Anterior cingulate cortex (tissue), 58 donors: ENCODE measurements around the gene PSMD5.
"Not testable (repeated sequence)": the region's sequence is repeated elsewhere in the genome, so short reads cannot be mapped to it uniquely, and the experiment has no call there.

Source experiments
- DNase-seq, 58 donors: peaks; one replicate each; lab custom pipeline; 2025; lab: John Stamatoyannopoulos, UW

The PSMD5 gene

DNA sequence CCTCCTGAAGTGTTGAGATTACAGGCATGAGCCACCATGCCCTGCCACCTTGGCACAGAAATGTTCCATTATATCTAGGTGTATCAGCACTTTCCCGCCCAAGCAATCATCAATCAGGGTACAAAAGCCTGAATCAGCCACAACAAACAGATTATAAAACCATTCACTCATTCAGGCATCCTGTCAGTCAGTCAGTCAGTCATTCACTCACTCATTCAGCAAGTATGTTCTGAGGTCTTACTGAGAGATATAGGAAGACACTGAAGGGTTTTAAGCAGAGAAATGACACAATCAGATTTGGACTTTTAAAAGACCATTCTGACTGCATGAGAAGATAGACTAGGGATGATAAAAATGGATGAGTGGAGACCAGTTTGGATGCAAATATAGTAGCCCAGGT lies 13.1 kb downstream of the PSMD5 start:
- DNase-seq, result no peak

DNA sequence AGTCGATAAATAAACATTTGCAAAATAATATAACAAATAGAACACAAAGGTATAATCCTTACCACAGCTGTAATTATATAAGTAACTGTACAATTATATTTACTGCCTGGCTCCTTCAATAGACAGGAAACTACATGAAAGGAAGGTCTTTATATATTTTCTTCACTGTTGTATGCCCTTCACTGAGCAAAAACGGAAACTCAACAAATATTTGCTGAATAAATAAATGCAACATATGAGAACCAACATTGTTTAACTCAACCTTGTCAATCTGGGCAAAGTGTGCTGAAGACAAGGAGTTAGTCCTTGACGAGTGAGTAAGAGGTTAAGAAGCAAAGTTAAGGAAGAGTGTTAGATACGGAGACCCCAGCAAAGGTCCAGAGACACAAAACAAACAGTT lies 22.6 kb downstream of the PSMD5 start:
- no peak for DNase-seq

DNA sequence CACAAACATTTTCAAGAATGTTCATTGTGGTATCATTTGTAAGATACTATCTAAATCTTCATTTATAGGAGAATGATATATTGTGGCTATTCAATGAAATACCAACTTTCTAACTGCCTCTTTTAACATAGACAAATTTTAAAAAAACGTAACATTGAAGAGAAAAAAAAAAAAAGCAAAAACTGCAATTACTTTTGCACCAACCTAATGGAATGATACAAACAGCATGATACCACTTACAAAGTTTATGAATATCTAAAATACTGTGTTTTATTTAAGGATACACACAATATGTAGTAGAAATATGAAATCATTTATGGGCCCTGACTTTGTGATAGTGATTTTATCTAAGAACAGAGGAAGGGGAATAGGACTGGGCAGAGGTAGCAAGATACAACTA lies 24.1 kb downstream of the PSMD5 start:
- DNase-seq, result no peak

DNA sequence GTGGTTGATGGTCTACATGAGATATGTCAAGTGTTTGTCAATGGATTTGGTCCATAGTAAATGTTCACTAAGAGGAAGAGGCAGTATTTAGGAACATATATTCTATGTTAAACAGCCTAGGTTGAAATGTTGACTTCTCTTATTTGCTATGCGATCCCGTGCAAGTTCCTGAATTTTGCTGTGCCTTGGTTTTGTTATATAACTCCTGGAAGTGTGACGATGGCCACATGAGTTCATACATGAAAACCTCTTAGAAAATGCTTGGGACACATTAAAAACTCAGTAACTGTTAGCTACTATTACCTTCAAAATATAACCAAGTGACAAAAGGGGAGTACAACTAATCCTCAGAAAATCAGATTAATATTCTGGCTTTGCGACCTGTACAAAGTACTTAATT lies 27.6 kb downstream of the PSMD5 start:
- no peak for DNase-seq

DNA sequence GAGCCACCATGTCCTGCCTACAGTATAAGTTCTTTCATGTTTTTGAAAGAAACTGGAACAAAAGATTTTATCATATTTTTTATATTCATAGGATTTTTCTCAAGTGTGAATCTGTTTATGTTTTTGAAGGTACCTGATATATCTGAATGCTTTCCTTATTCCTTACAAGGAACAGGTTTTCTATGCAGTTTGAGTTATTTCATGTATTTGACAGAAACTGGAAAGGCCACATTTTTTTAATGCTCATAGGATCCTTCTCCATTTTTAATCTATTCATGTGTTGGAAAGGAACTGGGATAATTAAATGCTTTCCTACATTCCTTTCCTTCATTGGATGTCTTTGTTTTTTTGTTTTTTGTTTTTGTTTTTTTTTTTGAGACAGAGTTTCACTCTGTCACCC lies 33.8 kb downstream of the PSMD5 start:
- no peak for DNase-seq

DNA sequence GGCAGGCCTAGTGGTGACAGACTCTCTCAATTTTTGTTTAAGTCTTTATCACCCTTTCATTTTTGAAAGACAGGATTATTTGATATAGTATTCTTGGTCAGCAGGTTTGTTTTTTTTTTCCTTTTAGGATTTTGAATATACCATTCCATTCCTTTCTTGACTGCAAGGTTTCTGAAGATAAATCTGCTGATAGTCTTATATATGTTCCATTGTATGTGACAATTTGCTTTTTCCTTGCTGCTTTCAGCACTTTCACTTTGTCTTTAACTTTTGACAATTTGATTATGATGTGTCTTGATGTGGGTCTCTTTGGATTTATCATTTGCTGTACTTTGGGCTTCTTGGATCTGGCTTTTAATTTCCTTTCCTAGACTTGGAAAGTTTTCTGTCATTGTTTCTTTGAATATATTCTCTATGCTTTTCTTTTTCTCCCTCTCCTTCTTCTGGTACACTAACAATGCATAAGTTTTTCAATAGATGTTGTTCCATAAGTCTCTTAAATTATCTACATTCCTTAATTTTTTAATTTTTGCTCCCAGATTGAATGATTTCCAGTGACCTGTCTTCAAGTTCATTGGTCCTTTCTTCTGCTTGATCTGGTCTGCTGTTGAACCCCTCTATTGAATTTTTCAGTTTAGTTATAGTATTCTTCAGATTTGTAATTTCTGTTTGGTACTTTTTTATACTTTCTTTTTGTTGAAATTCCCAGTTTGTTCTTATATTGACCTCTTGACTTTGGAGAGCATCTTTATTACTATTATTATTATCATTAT lies 34.9 kb downstream of the PSMD5 start:
- no peak for DNase-seq

DNA sequence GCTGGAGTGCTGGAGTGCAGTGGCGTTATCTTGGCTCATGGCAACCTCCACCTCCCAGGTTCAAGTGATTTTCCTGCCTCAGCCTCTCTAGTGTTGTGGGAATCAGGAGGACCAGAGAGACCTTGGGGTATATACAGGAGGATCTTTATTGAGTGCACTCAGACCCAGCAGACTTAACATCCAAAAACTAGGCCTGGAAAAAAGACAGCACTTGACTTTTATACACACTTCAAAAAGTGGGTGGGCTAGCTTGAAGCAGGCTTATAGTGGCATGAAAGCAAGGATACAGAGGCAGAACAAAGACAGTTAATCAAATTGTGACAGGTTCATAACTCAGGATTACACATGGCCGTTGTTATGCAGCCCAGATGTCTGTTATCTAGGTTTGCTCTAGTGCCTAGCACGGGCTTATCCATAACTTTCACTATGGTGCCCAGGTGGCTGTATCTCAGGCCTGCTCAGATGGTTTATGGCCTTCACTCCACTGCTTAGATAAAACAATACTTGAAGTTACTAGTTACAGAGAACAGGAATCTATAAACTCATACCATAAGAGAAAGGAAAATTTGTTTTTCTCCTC lies 37.8 kb downstream of the PSMD5 start:
- DNase-seq, result not testable (repeated sequence)

DNA sequence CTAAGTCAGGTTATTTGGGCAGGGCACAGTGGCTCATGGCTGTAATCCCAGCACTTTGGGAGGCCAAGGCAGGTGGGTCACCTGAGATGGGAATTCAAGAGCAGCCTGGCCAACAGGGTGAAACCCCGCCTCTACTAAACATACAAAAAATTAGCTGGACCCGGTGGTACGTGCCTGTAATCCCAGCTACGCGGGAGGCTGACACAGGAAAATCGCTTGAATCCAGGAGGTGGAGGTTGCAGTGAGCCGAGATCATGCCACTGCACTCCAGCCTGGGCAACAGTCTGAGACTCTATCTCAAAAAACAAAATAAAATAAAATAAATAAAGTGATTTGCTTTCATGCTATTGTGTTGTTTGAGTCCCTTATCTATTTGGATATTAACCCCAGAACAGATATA lies 41.3 kb downstream of the PSMD5 start:
- no peak for DNase-seq

DNA sequence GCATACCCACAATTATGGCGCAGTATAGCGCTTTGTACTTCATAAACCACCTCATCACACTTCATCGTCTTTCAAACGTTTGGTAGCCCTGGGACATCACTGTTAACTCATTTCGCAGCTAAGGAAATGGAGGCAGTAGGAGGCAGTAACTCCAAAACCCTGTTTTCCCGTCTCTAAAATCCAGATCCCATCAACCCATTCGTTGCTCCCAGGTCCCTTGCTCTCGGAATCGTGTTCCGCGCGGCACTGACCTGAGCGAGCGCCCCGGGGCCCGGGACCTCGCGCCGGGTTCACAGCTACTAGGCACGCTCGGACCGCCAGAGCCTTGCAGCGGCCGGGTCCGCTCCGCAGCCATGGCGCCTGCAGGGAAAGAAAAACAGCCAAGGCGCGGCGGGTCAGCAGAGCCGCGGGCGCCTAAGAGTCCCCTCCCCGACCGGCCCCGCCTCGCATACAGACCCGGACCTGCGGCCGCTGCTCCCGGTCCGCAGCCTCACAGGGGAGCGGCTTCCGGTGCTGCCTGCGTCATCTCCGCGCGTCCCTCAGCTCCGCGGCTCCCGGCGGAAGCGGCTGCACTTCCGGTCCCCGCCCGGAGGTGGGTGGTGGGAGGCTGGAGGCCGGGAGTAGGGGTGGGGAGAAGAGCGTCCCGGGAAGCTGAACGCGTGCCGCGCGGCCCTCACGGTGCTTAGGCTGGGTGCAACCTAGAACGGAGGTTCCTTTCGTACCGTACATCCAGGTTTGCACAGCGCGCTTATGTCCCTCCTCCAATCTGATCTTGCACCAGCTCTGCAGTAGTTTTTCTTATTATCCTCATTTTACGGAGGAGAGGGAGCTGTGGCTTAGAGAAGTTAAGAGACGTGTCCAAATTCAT lies 49.6 kb downstream of the PSMD5 start, which contains the start of gene FBXW2:
FBXW2 (minus strand) TSS at position 519 of the 868 bp plus-strand sequence. CDS start 5,158 bp downstream, outside the sequence.
- DNase-seq, result peak; percentile 33 to 94 (median 88)

DNA sequence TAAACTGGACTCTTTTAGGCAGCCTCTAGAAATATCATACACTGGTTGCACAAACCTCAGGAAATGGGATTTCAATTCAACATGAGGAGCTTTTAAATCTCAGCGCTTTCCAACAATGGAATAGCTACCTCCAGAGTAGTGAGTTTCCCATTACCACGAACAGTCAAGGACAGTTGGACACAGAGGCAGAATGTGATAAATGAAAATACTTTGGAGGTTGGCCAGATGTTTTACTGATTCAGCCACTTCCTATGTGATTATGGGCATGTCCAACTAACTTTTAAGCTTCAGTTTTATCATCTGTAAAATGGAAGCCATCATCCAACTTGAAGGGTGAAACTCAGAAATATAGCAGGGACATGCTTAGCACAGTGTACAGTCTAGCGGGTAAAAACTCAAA lies 51.6 kb downstream of the PSMD5 start:
- no peak for DNase-seq

DNA sequence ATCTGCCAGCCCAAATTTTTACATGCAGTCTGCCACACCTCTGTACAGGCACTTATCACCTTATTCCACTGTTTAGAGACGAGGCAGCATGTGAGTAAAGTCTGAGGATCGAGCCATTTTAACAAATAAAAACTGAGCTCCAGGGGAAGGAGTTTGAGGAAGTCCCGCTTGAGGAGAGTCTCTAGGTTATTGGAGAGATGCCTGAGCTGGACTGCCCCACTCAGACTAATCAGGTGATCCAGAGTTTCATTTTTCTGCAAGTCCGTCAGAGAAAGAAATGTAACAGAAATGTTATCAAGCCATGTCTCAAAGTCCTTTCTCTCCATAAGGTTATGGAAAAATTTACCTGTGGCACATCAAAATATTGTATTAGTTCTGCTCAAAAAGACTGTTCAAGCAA lies 54.8 kb downstream of the PSMD5 start:
- no peak for DNase-seq

DNA sequence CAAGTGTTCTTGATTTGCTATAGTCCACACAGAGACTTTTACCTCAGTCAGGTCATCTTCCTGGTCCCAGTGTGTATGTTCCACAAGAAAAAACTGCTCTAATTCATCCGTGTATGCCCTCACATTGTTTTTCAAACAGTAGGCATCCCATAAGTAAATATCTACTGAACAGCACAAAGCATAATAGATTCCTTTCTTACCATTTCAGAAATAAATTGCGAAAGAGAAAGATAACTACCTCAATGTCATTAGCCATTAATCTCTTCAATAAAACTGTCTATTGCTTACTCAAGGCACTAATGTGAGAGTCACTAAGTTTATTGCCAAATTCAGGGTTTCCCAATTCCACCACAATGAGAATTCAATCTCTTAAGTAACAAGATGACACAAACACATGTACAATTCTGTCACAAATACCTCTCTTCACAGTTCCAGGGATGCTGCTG lies 59.1 kb downstream of the PSMD5 start:
- DNase-seq, result no peak

DNA sequence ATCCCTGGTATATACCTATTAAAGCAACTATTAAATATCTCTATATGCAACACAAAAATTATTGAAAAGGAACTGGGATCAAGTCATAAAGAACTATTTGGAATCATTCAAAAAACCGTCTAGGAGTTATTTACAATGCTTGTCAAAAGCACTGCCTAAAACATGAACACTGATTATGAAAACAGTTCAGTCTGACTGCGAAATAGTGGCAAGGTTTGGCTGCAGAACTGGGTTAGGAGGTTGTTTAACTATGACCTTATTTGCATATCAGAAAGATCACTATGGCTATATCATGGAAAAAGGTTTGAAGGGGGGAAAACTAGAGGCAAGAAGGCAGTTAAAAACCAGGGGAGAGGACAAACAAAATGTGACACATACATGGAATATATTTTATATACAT lies 61.5 kb downstream of the PSMD5 start:
- no peak for DNase-seq

DNA sequence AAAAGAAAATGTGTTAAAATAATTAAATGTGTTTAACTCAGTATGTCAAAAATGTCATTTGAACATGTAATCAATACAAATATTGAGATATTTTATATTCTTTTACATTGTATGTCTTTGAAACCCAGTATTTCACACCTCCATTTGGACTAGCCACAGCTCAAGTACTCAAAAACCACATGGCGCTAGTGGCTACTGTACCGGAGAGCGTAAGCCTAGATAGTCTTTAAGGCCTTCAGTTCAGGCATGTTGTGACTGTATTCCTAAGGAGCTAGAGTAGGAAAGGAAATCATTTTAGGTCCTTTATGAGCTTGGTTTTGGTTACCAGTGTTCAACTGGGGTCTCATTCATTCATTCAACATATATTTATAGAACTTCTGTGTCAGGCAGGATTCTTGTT lies 62.4 kb downstream of the PSMD5 start:
- no peak for DNase-seq

DNA sequence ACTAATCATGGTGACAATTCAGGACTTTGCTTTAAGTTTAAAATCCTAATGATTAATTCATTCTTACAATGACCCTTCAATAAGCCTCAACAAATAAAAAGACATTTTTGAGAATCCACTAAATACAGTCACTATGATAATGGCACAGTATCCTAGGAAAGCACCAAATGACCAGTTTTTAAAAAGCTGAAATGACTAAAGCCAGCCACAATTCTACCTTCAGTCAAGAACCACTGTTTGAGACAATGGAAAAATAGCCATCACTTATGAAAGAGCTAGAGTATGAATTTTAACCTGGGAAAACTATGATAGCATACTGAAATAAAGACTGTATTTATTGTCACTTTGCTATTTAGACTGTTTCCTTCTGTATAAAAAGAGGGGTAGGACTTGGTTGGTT lies 63.5 kb downstream of the PSMD5 start:
- DNase-seq, result no peak

DNA sequence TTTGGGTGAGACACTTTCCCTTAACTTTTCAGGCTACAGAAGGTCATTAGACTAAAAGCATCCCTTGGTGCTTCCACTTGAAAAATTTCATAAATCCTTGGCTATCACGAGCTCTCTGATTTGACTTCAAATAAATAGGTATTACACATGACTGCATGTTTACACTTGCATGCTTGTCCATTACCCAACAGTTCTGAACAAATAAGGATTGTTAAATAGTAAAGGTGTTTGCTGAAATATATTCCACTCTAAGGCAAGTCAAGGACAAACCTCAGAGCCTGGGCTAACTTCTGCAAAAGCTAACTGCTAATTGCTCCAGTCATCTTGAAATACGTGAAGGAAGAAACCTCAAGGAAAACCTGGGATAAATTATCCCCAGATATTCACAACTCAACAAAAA lies 64.0 kb downstream of the PSMD5 start:
- DNase-seq, result no peak

DNA sequence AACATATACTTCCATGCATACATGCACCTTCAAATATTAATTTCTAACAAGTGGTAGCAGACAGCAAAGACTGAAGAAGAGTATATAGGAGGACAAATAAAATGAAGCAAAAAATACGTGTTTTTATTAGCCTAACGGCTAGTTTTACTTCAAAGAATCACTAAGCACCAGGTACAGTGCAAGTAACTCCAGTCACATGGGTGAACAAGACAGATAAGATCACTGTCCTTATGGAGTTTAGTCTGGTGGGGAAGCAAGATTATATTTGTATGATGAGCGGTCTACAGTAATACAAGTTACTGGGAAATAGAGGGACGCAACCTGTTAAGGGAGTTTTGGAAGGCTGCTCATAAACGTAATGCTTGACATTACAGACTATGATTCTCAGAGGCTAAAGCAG lies 65.5 kb downstream of the PSMD5 start:
- no peak for DNase-seq

DNA sequence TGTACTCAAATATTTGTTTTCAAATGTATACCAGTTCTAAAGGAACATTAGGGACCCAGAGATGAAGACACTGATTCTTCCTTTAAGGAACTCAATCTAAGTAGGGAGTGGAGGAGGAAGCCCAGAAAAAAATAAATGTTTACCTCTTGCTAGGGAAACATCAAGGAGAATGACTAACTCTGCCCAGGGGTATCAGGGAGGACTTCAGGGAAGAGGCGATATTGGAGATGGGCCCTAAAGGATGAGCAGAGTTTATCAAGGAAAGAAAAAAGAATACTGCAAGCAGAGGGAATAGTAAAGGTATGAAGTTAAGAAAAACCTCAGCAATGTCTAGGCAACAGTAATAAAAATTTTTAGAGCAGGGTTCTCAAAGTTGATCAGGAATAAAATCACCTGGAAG lies 65.9 kb downstream of the PSMD5 start:
- DNase-seq, result no peak

DNA sequence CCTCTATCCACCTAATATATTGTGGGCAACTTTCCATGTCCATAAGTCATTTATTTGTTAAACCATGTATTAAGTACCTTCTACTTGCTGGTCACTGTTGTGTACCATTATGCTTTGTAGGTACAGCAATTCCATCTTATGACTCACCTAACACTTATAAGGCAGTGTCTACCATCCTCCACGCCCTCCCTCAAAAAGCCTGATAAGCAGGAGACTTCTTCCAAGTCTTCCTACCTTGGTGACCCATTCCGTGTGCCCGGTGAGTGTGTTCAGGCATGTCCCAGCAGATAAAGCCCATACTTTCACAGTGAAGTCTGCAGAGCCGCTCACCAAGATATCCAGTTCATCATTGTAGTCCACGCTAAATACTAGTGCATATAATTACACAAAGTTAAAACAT lies 66.9 kb downstream of the PSMD5 start:
- no peak for DNase-seq

DNA sequence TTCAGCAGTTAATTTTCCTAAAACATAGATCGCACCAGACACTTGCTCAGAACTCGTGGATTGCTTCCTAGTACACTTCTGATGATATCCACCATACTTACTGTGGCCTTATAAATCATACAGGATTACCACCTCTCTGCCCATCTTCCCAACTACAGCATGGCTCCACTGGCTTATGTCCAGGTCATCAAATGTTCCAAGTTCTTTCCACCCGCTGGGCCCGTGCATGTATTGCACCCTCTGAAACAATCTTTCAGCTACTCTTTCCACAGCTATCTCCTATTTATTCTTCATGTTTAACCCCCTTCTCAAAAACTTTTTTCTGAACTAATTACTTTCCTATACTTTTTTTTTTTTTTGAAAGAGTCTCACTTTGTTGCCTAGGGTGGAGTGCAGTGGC lies 68.0 kb downstream of the PSMD5 start:
- DNase-seq, result no peak

DNA sequence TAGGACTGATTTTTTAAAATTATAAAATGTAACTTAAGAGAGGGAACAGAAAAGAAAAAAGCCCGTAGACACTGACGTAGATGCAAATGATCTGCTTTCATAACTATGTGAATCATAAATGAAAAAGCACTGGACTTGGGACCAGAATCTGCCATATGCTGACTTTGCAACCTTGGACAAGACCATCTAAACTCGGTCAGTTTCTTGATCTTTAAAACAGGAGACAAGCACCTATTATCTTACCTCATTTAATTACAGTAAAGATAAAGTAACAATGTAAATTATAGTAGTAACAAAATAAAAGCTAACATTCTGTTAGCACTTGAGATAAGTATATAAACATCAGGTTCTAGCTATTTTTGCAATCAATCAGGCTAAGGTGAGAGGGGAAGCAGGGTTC lies 69.5 kb downstream of the PSMD5 start:
- DNase-seq, result no peak
